ENCODE measurements around the gene CHCHD6. TPM values are rescaled to one million over a fixed set of nuclear protein-coding genes. Genes with fewer than 3 reads are reported as not detected.

Gene CHCHD6
- total RNA-seq, 6 experiments from 2014 or later: 1.7 to 5.3 (median 4.2) TPM

DNA sequence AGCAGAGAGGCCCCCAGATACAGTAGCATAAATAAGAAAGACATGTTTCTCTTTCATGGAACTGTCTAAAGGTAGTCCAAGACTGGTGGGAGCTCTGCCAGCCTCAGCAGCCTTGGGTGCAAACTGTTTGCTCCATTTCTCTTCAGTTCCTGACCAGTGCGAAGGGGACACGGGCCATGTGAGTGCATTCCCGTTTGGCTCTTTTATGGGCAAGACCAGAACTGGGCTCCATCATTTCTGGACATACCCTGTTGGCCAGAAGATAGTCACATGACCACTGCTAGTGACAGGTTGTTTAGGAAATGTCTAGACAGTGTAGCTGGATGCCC, 45.5 kb downstream of the CHCHD6 start:
- H3K27ac ChIP-seq: no peak overlapping the region
- no peak for DNase-seq
- no peaks in the 10 kb centered on the region for H3K9me3 ChIP-seq
- ATAC-seq: no peak
- no peak overlapping the region for H3K4me3 ChIP-seq
- no peaks in the 10 kb centered on the region for H3K4me1 ChIP-seq
- no peaks in the 10 kb centered on the region for H3K27me3 ChIP-seq
- intact Hi-C loops (cut with DNase I): loop anchor here in 1 of 2 donors (5.0 kb wide), 1 partner anchor 803 kb away; no protein-coding TSS in a partner anchor
- TF ChIP-seq POLR2A (IDR thresholded peaks at IDR 0.05): no peak
- TF ChIP-seq, protein P1, sequence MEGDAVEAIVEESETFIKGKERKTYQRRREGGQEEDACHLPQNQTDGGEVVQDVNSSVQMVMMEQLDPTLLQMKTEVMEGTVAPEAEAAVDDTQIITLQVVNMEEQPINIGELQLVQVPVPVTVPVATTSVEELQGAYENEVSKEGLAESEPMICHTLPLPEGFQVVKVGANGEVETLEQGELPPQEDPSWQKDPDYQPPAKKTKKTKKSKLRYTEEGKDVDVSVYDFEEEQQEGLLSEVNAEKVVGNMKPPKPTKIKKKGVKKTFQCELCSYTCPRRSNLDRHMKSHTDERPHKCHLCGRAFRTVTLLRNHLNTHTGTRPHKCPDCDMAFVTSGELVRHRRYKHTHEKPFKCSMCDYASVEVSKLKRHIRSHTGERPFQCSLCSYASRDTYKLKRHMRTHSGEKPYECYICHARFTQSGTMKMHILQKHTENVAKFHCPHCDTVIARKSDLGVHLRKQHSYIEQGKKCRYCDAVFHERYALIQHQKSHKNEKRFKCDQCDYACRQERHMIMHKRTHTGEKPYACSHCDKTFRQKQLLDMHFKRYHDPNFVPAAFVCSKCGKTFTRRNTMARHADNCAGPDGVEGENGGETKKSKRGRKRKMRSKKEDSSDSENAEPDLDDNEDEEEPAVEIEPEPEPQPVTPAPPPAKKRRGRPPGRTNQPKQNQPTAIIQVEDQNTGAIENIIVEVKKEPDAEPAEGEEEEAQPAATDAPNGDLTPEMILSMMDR (IDR thresholded peaks at IDR 0.05): no peak
- H3K36me3 ChIP-seq: no peaks in the 10 kb centered on the region
- WGBS (ENCODE audit: insufficient coverage, low coverage, low lambda C conversion rate, missing lambda C conversion rate): no CpG with 5 or more reads among the region's 3 CpGs

DNA sequence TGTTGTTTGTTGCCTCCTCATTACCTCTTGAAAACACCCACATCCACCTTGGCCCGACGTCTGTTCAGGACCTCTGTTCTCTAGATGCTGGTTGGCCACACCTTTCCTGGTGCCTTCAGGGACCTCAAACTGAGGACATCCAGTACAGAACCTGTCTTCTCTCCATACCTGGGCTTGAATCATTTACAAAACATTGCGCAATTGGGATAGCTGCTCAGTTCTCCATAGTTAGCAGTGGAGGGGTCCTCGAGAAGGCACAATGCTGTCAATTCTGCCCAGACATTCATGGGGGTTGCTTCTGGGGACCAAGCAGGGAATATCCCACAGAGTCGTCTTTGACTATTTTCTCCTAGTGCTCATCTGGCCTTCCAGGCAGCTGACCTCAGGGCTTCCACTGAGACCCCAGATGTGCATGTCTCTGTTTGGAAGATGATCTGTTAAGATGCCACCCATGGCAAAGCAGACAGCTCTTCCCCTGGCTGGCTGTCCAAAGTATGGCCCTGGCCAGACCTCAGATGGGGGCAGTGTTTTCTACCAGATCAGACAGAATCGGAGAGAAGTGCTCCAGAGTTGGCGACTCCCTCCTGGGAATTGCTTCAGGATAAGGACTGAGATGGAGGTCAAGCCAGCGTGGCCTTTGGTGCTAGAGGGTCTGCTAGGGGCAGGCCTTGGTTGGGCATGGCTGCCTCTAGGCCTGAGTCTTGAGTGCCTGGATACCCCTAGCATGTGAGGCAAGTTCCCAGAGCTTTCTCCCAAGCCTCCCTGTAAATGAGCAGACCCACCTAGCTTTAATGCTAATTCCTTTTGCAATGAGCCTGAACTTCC, 46.1 kb downstream of the CHCHD6 start:
- TF ChIP-seq POLR2A (IDR thresholded peaks at IDR 0.05): no peak
- TF ChIP-seq, protein P1 (IDR thresholded peaks at IDR 0.05): no peak
- Histone ChIP-seq H3K4me1 (no peaks in the 10 kb centered on the region), H3K4me3 (no peak overlapping the region), H3K27ac (no peak overlapping the region), H3K36me3 (no peaks in the 10 kb centered on the region), H3K27me3 (no peaks in the 10 kb centered on the region), H3K9me3 (no peaks in the 10 kb centered on the region)
- 90% methylated on average over 7 of the region's 8 CpGs for WGBS (ENCODE audit: insufficient coverage, low coverage, low lambda C conversion rate, missing lambda C conversion rate)
- no peak for ATAC-seq
- peak in 1 of 3 donors; percentile 22 for DNase-seq
- intact Hi-C loops (cut with DNase I): loop anchor here (5.0 to 10.0 kb wide), 4 partner anchors 215 to 805 kb away; no protein-coding TSS in a partner anchor

DNA sequence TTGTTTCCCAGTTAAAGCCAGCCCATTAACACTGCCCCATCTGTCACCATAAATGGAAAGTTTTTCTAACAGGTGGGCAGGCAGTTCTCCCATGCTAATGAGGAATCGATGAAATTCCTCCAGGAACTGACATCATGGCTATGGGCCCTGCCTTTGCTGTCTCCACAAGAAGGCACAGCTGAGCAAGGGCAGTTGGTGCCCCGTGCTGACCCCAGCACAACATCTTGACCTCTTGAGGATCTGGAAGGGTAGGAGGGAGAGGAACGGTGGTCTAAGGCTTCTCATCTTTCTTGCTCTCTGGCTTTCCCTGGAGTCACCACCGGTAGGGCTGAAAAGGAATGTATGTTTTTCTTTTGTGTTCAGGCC, 46.7 kb downstream of the CHCHD6 start:
- intact Hi-C loops (cut with DNase I): loop anchor here (10.0 kb wide), 3 partner anchors 214 to 804 kb away; no protein-coding TSS in a partner anchor
- no peak for DNase-seq
- 73% methylated on average over 3 of the region's 4 CpGs for WGBS (ENCODE audit: insufficient coverage, low coverage, low lambda C conversion rate, missing lambda C conversion rate)
- TF ChIP-seq, protein P1 (IDR thresholded peaks at IDR 0.05): no peak
- no peak for TF ChIP-seq POLR2A (IDR thresholded peaks at IDR 0.05)
- H3K9me3 ChIP-seq: no peaks in the 10 kb centered on the region
- no peaks in the 10 kb centered on the region for H3K27me3 ChIP-seq
- H3K4me3 ChIP-seq: no peak overlapping the region
- no peak for ATAC-seq
- H3K36me3 ChIP-seq: no peaks in the 10 kb centered on the region
- no peaks in the 10 kb centered on the region for H3K4me1 ChIP-seq
- H3K27ac ChIP-seq: no peak overlapping the region

DNA sequence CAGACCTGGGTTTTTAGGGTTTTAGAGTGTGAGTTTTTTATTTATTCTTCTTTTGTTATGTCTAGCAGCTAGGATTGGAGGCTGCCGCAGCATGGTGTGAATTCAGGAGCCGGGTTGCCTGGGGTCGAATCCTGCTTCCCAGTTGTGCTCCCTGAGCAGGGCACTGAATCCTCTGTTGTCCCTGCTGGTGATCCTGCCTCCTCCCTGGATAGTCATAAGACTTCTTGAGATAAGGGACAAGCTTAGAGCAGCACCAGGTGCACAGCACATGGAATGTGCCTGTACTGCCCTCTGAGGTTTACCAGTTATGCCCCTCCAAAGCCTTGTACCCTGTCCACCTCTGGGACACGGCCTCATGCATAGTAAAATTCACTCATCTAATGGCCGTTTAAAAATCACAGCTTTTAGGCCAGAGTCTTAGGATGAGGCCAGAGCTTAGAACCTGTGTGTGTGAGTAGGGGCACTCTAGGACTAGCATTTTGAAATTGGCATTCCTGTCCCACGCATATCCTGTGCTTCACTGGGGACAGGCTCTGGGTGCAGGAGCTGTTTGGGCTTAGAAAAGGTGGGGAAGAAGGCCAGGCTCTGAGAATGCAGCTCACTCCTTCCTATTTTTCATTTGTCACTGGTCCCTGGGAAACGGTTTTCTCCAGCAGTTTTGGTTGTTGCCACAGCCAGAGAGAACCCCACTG, 47.7 kb downstream of the CHCHD6 start:
- no peaks in the 10 kb centered on the region for H3K9me3 ChIP-seq
- intact Hi-C loops (cut with DNase I): loop anchor here (10.0 kb wide), 3 partner anchors 213 to 803 kb away; no protein-coding TSS in a partner anchor
- TF ChIP-seq, protein P1 (IDR thresholded peaks at IDR 0.05): no peak
- TF ChIP-seq POLR2A (IDR thresholded peaks at IDR 0.05): no peak
- H3K4me1 ChIP-seq: no peaks in the 10 kb centered on the region
- no peaks in the 10 kb centered on the region for H3K27me3 ChIP-seq
- ATAC-seq: peak in 1 of 4 donors; percentile 6
- no peak overlapping the region for H3K27ac ChIP-seq
- WGBS (ENCODE audit: insufficient coverage, low coverage, low lambda C conversion rate, missing lambda C conversion rate): 74% methylated on average over 3 of the region's 7 CpGs
- H3K36me3 ChIP-seq: no peaks in the 10 kb centered on the region
- H3K4me3 ChIP-seq: no peak overlapping the region
- peak in 1 of 3 donors; percentile 22 for DNase-seq

Data from right lobe of liver (tissue), 6 donors.